Neuronal stem cell (in vitro differentiated cells): ENCODE results near the gene AGTPBP1.

Experiments
- DNase-seq: peaks from one replicate; pipeline ENCODE4 v3.0.0-alpha.2; 2013; ENCODE audit warnings: low spot score
- H2AFZ ChIP-seq: one replicate; pipeline ENCODE4 v1.6.1; 2013; ENCODE audit warnings: mild to moderate bottlenecking, low read length, inconsistent platforms
- H2AK5ac ChIP-seq: 2 replicates; pipeline ENCODE4 v1.6.1; 2013; ENCODE audit warnings: low read depth, mild to moderate bottlenecking, inconsistent platforms, low read length, moderate library complexity, mixed read lengths
- H2BK120ac ChIP-seq: 2 replicates; pipeline ENCODE4 v1.6.1; 2013; ENCODE audit warnings: low read depth, mild to moderate bottlenecking, inconsistent platforms, low read length, moderate library complexity, mixed read lengths
- H2BK12ac ChIP-seq: one replicate; pipeline ENCODE4 v1.6.1; 2013; ENCODE audit warnings: low read length, inconsistent platforms
- H2BK15ac ChIP-seq: 2 replicates; pipeline ENCODE4 v1.6.1; 2013; ENCODE audit warnings: mild to moderate bottlenecking, low read length, inconsistent platforms, mixed read lengths
- H2BK5ac ChIP-seq: one replicate; pipeline ENCODE4 v1.6.1; 2013; ENCODE audit warnings: inconsistent platforms, mild to moderate bottlenecking, low read length, moderate library complexity
- H3K14ac ChIP-seq: one replicate; pipeline ENCODE4 v1.6.1; 2013; ENCODE audit warnings: low read length, inconsistent platforms
- H3K18ac ChIP-seq: 2 replicates; pipeline ENCODE4 v1.6.1; 2013; ENCODE audit warnings: low read length, inconsistent platforms
- H3K23ac ChIP-seq: 2 replicates; pipeline ENCODE4 v1.6.1; 2013; ENCODE audit warnings: low read depth, mild to moderate bottlenecking, mixed read lengths, low read length, inconsistent platforms; ENCODE audit not compliant: poor library complexity
- H3K27ac ChIP-seq: replicated peaks from 3 replicates; pipeline ENCODE4 v1.5.1; 2013; ENCODE audit warnings: low read length, inconsistent platforms
- H3K27me3 ChIP-seq, 3 experiments: 2 replicates each; pipeline ENCODE4 v1.6.1; 2013; ENCODE audit warnings: low read length in 3 of 3, mild to moderate bottlenecking in 2 of 3, inconsistent platforms in 1 of 3, low read depth in 1 of 3, mixed read lengths in 1 of 3, moderate library complexity in 1 of 3; ENCODE audit not compliant: control insufficient read depth in 3 of 3, insufficient read depth in 3 of 3
- H3K36me3 ChIP-seq, 2 donors: replicated peaks in 1 of 2; 2 replicates each; pipeline ENCODE4 v1.6.1; 2013; ENCODE audit warnings: low read length in 2 of 2; ENCODE audit not compliant: control insufficient read depth in 2 of 2, insufficient read depth in 2 of 2
- H3K4ac ChIP-seq: 2 replicates; pipeline ENCODE4 v1.6.1; 2013; ENCODE audit warnings: inconsistent platforms, mild to moderate bottlenecking, low read length, moderate library complexity
- H3K4me1 ChIP-seq, 2 donors: 1 replicate in 1 of 2; 2 replicates in 1 of 2; pipeline ENCODE4 v1.6.1; 2013; ENCODE audit warnings: low read length in 2 of 2, low read depth in 1 of 2; ENCODE audit not compliant: control insufficient read depth in 2 of 2, insufficient read depth in 1 of 2
- H3K4me2 ChIP-seq: one replicate; pipeline ENCODE4 v1.6.1; 2013; ENCODE audit warnings: mild to moderate bottlenecking, low read length, inconsistent platforms; ENCODE audit not compliant: insufficient read depth, poor library complexity, severe bottlenecking
- H3K4me3 ChIP-seq, 2 donors: 2 replicates each; pipeline ENCODE4 v1.5.1; 2013; ENCODE audit warnings: low read length in 2 of 2, mild to moderate bottlenecking in 2 of 2, inconsistent platforms in 1 of 2, moderate library complexity in 1 of 2
- H3K79me1 ChIP-seq: one replicate; pipeline ENCODE4 v1.6.1; 2013; ENCODE audit warnings: low read depth, mild to moderate bottlenecking, inconsistent platforms, low read length, moderate library complexity
- H3K9ac ChIP-seq: one replicate; pipeline ENCODE4 v1.6.1; 2013; ENCODE audit warnings: mild to moderate bottlenecking, low read depth, low read length, inconsistent platforms; ENCODE audit not compliant: poor library complexity
- H3K9me3 ChIP-seq, 2 donors: replicated peaks in 1 of 2; 2 replicates each; pipeline versions ENCODE3 to v1.6.1; 2013; ENCODE audit warnings: low read length in 2 of 2, mild to moderate bottlenecking in 2 of 2, inconsistent platforms in 1 of 2, low read depth in 1 of 2, mixed read lengths in 1 of 2, moderate library complexity in 1 of 2; ENCODE audit not compliant: control insufficient read depth in 2 of 2, insufficient read depth in 1 of 2
- H4K8ac ChIP-seq: one replicate; pipeline ENCODE4 v1.6.1; 2013; ENCODE audit warnings: low read depth, mild to moderate bottlenecking, inconsistent platforms, low read length, moderate library complexity
- H4K91ac ChIP-seq: one replicate; pipeline ENCODE4 v1.6.1; 2013; ENCODE audit warnings: low read length, low read depth, mild to moderate bottlenecking, inconsistent platforms; ENCODE audit not compliant: poor library complexity
- WGBS, 2 donors: extraction: QIAGEN DNeasy Blood & Tissue Kit; methylation state at CpG; one replicate each; pipeline ENCODE4 v1.1.7; 2013; ENCODE audit warnings: missing lambda C conversion rate in 2 of 2, mixed read lengths in 1 of 2; ENCODE audit not compliant: insufficient read length in 2 of 2, insufficient replicate concordance in 1 of 2; ENCODE audit errors: extremely low coverage in 2 of 2; 5-methylcytosine and 5-hydroxymethylcytosine counted together

The AGTPBP1 gene

GRCh38 chr9:85501882-85502281 is 239.9 kb downstream of the AGTPBP1 start:
- H3K9ac ChIP-seq = no peak overlapping the region
- no peak overlapping the region for H2BK12ac ChIP-seq
- no peak overlapping the region for H3K23ac ChIP-seq
- no peak overlapping the region for H2BK15ac ChIP-seq
- H3K18ac ChIP-seq = no peak overlapping the region
- no peak for DNase-seq
- H2BK120ac ChIP-seq = no peak overlapping the region
- H3K36me3 ChIP-seq = no peaks in the 10 kb centered on the region
- H3K4me3 ChIP-seq = no peak overlapping the region
- no peak overlapping the region for H2AK5ac ChIP-seq
- H3K14ac ChIP-seq = no peak overlapping the region
- no peak overlapping the region for H4K8ac ChIP-seq
- H3K27me3 ChIP-seq = no peaks in the 10 kb centered on the region
- H3K4me2 ChIP-seq = no peak overlapping the region
- no peak overlapping the region for H2BK5ac ChIP-seq
- no peaks in the 10 kb centered on the region for H3K9me3 ChIP-seq
- no peaks in the 10 kb centered on the region for H3K4me1 ChIP-seq
- no CpG with 5 or more reads among the region's 1 CpG for WGBS, 2 donors
- H4K91ac ChIP-seq = no peak overlapping the region
- no peak overlapping the region for H3K4ac ChIP-seq
- H3K27ac ChIP-seq = no peak overlapping the region
- H2AFZ ChIP-seq = no peak overlapping the region
- no peaks in the 10 kb centered on the region for H3K79me1 ChIP-seq

GRCh38 chr9:85501456-85501855 is 240.3 kb downstream of the AGTPBP1 start:
- Histone ChIP-seq H3K9me3 (no peaks in the 10 kb centered on the region), H3K18ac (no peak overlapping the region), H3K4me2 (no peak overlapping the region), H4K91ac (no peak overlapping the region), H3K4me1 (no peaks in the 10 kb centered on the region), H3K27ac (no peak overlapping the region), H3K14ac (no peak overlapping the region), H3K4ac (no peak overlapping the region), H3K79me1 (no peaks in the 10 kb centered on the region), H2BK5ac (no peak overlapping the region), H2BK15ac (no peak overlapping the region), H3K23ac (no peak overlapping the region), H3K9ac (no peak overlapping the region), H2BK120ac (no peak overlapping the region), H4K8ac (no peak overlapping the region), H3K36me3 (no peaks in the 10 kb centered on the region), H2BK12ac (no peak overlapping the region), H3K4me3 (no peak overlapping the region), H2AFZ (no peak overlapping the region), H3K27me3 (no peaks in the 10 kb centered on the region), H2AK5ac (no peak overlapping the region)
- no CpG with 5 or more reads among the region's 6 CpGs for WGBS, 2 donors
- no peak for DNase-seq
